GM18861 (cell line): Measurements from ENCODE around the gene UNC93A.

Experiments
- ATAC-seq: cut with Tn5 transposase; IDR thresholded peaks from one replicate; pipeline ENCODE4 v1.9.1; 2021; ENCODE audit not compliant: unreplicated experiment

UNC93A gene

DNA sequence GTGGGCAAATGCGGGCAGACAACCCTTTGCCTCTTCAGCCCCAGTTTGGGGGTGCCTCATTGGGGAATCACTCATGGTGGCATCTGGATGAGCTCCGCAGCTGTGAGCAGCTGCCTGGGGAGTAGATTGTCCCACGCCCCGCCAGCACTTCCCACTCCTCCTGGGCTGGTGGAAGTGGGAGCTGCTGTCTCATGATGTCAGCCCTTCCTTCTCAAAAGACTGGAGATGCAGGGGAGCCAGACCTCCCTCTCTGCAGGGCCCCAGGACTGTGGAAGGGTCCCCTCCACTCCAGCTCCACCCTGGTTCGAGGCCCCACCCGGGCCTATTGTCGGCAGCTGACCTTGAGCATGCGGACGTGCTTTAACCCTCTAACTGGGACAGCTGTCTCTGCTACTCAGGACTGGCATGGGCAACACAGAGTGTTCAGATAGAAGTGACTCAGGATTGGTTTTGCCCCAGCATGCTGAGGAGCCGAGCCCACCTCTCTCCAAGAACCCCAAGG lies 2.0 kb downstream of the UNC93A start:
- no peak for ATAC-seq

DNA sequence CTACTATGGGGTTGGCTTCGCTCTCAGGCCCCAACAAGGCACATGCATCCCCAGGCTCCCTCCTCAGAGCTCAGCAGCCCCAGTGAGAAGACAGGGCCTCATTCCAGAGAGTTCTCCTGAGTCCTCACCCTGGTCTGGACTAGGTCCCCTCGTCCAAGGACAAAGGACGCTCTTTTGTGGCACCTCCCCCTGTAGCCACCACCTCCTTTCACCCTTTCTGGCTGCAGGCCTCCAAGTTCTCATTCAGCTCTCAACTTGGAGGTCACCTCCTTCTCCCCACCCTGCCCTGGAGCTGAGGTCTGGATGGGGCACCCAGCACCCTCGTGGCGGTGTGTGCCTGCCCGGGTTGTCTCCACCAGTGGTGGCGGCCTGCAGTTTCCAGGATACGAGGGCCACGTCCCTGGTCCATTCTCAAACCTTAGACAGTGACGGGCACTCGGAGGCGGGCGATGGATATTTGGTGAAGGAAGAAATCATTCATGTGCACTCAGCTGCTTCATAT lies 2.5 kb downstream of the UNC93A start:
- ATAC-seq: no peak

DNA sequence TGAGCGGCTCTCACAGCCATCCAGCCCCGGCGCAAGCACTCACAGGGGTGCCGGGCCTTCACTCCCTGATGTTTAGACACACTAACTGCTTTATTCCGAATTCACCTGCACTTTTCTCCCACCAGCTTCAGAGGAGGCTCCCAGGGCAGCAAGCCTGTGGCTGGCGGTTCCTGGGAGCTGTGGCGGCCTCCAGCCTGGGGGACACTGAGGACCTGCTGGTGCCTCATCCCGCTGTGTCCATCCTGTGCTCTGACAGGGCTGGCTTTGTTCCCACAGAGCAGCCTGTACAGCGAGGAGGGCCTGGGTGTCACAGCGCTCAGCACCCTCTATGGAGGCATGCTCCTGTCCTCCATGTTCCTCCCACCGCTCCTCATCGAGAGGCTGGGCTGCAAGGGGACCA lies 3.1 kb downstream of the UNC93A start:
- ATAC-seq: no peak

DNA sequence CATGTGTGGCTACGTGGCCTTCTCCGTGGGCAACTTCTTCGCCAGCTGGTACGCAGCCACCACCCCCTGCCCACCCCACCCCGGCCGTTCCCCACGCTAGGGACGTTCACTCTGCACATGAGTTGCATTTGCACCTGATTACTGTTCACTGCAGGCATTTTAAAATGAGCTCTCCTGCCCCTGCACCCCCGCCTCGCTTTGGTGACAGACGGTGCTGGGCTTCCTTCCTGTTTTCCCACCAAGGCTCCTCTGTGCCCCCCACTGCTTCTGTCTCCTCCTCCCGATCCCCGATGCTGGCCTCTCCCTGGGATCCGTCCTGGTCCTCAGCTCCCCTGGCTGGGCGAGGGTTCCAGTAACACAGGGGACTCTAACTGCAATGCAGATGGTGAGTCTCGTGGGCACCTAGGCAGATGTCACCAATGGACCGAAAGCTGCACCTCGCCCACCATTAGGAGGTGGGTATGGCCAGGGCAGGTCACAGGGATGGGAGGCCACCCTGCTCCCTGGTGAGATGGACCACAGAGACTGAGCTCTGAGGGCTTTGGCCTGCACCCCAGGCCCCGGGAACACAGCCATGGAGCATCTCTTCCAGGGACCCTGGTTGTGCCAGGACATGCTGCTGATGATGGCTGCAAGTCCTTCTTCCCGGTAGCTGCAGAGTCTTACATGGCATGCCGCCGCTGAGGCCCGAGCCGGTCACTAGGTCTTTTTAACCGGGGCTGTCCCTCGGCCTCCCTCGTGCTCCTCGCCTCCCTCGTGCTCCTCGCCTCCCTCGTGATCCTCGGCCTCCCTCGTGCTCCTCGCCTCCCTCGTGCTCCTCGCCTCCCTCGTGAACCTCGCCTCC lies 3.8 kb downstream of the UNC93A start:
- ATAC-seq: no peak

DNA sequence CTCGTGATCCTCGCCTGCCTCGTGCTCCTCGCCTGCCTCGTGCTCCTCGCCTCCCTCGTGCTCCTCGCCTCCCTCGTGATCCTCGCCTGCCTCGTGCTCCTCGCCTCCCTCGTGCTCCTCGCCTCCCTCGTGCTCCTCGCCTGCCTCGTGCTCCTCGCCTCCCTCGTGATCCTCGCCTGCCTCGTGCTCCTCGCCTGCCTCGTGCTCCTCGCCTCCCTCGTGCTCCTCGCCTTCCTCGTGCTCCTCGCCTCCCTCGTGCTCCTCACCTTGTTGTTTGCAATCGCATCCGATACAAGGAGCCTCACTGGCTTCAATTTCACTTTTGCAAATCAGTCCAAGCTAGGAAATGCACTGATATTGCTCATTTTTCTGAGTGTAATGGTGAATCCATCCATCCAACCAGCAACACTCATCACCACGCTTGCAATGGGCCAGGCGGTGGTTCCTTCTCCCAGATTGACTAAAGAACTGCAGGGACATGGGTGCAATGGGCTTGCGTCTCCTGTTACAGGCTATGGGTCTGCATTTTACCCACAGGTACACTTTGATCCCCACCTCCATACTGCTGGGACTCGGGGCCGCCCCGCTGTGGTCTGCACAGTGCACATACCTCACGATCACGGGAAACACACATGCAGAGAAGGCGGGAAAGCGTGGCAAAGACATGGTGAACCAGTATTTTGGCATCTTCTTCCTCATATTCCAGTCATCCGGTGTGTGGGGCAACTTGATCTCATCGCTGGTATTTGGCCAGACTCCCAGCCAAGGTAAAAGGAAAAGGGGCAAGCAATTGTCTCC lies 4.6 kb downstream of the UNC93A start:
- no peak for ATAC-seq

DNA sequence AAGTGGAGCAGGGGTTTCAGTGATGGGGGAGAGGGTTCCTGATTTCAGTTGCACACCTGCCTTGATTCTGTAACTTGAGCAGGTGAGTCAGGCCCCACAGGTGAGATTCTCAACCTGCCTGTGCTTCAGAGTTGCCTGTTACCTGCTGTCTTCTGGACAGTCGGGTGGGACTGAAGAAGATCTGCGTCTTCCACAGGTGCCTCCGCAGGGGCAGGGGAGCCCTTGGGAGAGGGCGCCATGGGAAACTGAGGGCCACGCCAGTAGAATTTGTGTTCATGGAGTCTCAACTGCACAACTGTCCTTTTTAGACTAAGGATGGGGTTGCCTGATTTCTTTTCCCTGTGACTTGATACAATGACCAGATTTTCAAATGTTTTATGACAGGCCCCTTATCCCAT lies 5.2 kb downstream of the UNC93A start:
- ATAC-seq: no peak

DNA sequence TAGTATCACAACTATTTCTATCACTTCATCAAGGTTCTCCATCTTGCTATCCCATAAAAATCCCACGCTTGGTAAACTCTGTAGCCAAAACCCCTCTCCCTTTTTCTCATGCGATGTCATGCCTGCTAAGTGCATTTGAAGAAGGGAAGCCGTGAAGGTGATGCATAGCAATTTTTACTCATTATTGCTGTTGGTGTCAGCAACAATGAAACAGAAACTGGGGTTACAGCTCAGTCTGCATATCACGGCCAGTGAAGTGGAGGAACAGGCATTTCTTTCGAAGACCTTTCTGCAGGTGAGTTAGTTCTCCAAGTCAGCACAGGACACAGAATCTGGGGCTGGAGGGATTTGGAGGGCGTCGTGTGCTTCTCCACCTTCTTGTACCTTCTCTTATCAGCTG lies 5.8 kb downstream of the UNC93A start:
- no peak for ATAC-seq

DNA sequence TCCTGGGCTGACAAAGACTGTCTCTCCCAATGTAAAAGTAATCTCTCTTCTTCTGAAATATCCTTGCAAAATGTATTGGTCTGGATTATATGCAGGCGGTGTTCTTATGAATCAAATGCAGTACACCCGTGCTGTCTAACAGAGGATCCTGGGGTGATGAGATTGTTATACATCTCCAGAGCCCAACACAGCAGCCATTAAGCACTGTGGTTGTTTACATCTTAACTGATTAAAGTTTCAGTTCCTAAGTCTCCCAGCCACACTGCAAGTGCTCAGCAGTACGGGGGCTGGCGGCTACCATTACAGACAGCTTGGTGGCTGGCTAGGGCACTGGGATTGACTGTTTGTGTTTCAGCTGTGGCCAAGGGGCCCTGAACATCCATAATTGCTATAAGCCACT lies 7.0 kb downstream of the UNC93A start:
- no peak for ATAC-seq

DNA sequence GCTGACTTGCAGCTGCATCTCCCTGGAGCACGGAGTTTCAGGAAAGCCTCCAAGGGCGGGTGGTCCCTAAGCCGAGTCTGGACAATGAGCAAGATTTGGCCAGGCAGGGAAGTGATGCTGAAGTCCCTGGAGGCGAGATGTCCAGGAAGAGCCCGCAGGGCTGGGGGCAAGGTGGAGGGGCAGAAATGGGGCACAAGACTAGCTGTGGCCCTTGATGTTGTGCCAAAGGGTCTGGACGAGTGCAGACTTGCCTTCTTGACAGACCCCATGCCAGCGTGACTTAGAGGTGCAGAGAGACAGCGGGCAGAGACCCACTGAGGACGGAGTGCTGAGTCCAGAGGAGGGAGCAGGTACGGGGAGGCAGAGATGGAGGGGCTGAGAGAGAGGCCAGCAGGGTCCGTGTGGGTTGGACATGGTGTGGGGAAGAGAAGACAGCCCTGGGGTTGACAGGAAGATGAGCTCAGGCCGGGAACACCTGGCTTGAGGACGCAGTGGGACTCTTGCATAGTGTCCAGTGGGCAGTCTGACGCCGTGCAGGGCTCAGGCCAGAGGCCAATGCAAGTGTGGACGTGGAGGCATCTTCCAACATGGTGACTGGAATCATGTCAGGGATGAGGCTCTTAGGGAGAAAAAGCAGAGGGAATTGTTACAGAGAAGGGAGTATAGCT lies 8.7 kb downstream of the UNC93A start:
- ATAC-seq: no peak

DNA sequence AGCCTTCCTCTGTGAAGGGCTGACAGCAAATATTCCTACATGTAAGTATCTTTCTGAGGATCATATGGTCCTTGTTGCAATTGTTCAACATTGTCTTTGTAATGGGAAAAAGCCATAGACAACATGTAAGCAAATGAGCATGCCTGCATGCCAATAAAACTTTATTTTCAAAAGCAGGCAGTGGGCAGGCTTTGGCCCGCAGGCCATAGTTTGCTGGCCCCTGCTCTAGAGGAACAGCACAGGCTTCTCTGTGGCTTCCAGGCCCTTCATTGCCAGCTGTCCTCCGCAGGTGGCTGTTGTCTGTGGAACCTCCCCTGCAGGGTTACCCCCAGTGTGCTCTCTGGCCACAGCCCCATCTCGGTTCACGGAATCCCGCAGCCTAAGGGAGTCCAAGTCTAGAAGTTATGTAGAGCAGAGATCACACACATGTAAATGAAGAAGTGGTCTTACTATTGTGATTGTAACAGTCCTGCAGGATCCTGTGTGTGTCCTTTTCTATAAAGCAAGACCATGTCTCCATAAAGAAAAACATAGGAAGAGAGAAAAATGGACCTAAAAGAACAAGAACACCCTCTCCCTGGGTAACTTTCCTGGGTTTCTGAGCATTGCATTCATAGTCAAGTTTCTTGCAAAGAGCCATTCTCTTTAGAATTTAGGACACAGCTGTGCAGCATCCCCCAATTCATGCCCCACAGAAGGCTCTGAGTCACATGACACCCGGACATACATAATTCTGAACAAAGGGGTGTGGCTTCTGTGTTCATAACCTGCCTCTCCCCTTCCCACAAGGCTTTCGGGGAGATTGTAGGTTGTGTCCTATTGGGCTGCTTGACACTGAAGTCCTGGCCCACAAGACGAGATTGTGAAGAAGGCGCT lies 10.0 kb downstream of the UNC93A start:
- ATAC-seq: no peak

DNA sequence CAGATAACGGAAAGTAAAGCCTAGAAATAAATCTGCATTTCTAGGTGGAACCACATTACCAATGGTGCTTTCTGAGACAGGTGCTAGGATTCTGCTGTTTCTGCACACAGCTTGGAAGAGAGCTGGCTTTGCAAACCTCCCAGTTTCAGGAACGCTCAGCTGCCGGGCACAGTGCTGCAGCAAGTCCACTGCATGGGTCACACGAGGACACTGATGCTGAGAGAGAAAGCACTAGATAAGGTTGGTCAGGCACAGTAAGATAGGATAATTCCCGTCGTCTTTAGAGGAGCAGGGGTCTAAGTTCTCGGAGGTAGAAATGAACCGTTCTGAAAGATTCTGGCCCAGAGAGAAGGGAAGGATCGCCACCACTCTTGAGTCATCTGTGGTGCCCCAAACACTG lies 11.0 kb downstream of the UNC93A start:
- ATAC-seq: no peak

DNA sequence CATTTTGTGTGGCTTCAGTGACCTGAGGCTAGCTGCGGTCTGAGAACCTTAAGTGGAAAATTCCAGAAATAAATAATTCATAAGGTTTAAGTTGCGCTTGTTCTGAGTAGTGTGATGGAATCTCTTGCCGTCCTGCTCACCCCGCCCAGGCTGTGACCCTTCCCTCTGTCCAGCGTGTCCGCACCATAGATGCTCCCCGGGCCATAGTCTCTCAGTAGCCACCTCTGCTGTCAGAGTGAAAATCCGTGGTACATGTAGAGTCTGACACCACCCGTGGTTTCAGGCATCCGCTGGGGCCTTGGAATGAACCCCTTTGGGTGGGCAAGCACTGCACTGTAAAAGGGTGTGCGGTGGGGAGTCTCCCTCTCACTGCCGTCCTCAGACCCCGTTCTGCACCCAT lies 11.7 kb downstream of the UNC93A start:
- ATAC-seq: no peak

DNA sequence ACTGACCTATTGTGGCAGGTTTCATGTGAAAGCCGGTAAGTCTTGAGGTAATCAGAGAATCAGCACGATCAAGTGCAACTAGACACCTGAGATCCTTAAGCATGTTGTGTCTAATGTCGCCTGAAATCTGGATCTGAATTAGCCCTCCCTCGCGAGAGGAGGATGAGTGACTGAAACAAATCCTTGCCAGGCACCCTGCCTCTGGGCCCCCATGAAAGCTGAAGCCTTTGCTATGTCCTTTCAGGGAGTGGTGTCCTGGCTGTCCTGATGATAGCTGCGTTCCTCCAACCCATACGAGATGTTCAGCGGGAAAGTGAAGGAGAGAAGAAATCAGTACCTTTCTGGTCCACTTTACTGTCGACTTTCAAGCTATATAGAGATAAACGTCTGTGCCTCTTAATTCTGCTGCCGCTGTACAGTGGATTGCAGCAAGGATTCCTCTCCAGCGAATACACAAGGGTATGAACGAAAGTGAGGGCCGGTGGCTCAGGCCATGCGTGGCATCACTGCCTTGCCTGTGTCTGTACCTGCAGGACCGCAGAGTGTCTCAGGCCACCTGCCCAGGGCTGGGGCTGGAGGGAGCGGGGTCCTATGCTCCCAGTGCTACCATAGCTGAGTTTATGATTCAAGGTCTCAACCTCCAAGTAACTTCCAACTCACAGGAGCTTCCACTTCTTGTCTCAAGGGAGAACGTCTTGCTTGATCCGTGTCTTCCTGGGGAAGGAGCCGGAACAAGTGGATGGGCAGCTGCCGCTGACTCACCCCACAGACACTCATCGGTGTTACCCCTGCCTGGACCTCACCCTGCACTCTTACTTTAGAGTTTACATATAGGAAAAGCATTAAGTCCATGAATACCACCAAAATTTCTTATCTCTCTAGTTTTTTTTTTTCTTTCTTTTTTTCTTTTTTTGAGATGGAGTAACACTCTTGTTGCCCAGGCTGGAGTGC lies 12.8 kb downstream of the UNC93A start:
- no peak for ATAC-seq

DNA sequence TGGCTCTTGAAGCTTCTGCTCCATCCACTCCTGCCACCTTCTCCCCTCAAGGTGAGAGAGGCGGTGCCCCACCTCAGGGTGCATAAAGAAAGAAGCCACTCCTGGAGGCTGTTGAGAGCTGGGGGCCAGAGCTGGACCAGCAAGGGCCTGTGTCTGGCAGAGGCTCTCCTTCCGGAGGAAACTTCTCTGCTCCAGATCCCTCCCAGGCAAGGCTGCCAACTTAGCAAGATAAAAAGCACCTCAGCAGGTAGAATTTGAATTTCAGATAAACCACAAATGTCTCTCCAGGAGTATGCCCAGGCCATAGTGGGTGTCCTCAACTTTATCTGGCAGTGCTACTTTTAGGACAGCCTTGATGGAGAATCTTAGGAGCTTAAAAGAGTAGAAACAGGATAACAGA lies 13.8 kb downstream of the UNC93A start:
- no peak for ATAC-seq

DNA sequence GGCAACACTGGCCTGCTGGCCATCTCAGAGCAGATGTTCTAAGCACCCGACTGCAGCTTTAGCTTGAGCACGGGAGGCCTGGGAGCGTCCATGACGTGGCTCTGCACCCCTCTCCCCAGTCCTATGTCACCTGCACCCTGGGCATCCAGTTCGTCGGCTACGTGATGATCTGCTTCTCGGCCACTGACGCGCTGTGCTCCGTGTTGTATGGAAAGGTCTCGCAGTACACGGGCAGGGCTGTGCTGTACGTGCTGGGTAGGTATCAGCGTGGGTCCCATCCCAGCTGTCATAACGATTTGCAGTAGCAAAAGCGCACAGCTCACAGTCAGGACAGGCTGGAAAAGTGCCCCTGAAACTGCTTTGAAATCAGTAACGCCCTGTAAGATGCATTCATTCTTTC lies 14.7 kb downstream of the UNC93A start:
- ATAC-seq: no peak

DNA sequence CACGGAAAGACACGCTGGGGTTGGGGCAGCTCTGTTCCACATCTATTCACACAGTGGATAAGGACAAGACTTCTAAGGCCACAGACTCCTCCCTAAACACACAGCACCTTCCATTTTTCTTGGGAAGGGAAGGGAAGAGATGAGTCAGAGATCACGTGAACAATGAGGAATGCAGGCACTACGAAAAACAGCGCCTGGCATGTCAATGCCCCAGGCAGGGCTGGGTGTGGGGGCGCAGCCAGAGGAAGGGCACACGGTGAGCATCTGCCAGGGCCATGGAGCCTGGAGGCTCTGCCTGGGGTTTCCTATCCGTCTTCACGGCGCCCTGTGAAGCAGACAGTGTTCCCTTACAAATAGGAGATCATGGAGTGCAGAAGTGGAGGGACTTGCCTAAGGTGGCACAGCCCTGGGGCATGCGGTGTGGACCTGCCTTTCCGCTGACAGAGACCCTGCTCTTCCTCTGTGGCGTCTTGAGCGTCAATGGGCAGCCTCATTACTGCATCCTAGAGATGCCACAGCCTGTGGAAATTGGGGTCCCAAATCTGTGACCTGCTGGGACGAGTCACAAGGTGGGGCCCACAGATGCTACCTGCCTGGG lies 15.4 kb downstream of the UNC93A start:
- ATAC-seq: no peak

DNA sequence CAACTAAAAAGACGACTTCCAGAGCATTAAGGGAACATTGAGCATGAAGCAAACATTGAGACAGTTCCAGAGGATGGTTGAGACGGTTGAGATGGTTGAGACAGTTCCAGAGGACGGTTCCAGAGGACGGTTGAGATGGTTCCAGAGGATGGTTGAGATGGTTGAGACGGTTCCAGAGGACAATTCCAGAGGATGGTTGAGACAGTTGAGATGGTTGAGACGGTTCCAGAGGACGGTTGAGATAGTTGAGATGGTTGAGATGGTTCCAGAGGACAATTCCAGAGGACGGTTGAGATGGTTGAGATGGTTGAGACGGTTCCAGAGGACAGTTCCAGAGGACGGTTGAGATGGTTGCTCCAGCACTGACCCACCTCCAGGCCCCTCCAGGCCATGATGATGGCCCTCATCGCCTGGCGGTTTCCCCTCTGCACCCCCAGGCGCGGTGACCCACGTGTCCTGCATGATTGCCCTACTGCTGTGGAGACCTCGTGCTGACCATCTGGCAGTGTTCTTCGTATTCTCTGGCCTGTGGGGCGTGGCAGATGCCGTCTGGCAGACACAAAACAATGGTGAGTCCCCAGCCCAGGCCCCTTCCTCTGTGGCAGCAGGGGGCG lies 16.3 kb downstream of the UNC93A start:
- no peak for ATAC-seq

DNA sequence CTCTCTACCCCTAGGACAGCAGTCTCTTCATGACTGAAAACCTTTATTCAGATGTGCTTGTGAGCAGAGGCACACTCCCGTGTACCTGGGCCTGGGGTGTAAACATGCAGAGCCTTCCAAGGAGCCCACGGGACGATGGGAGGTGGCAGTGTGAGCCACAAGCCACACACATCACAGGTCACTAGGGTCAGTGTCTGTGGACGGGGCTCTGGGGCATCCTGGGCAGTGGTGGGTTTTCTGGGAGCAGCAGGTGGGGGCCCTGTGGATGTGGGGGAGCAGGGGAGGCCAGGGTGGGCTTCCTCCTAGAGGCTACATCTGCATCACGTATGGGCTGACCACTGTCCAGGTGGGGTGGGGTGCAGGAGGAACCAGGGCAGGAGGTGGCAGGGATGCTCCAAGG lies 17.1 kb downstream of the UNC93A start:
- ATAC-seq: no peak
